ENCODE results near the gene FHL2. TPM values are rescaled to one million over a fixed set of nuclear protein-coding genes. Genes with fewer than 3 reads are reported as not detected.
A peak's percentile ranks its signal among the peaks of the same experiment; 100 is the strongest.

Gene FHL2
- total and polyA plus RNA-seq, 12 donors: 41.2 to 213 (median 103) TPM

DNA sequence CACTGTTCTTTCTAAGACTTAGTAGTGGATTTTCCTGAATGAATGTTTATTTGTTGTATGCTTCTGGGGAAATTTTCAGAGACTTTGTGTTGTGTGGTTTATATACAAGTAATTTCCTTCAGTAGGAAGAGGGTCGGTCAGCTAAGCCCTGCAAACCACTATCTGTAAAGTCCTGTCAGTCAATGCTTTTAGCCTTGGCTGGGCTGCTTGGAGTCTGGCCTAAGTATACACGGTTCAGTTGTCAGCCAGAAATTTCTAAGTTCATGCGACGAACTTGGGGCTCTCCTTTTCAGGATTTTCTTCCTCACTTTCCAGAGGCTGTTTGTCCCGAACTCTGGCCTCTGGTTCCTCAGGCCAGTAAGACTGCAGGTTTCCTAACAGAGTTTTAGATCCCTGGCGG lies 40.3 kb downstream of the FHL2 start:
- intact Hi-C loops (cut with DNase I): no loop called here
- Histone ChIP-seq H3K27ac (no peak overlapping the region), H3K4me3 (no peak overlapping the region), H3K27me3 (no peaks in the 10 kb centered on the region), H3K36me3 (replicated peaks in 1 of 2) (peaks cover 0 to 63% of the 10 kb centered on the region in 2 donors), H3K9me3 (replicated peaks in 1 of 3) (peaks cover 0 to 5% (median 0%) of the 10 kb centered on the region in 3 donors), H3K4me1 (replicated peaks in 1 of 2) (no peaks in the 10 kb centered on the region)
- no peak for TF ChIP-seq POLR2A (IDR thresholded peaks at IDR 0.05)
- TF ChIP-seq, protein P1, sequence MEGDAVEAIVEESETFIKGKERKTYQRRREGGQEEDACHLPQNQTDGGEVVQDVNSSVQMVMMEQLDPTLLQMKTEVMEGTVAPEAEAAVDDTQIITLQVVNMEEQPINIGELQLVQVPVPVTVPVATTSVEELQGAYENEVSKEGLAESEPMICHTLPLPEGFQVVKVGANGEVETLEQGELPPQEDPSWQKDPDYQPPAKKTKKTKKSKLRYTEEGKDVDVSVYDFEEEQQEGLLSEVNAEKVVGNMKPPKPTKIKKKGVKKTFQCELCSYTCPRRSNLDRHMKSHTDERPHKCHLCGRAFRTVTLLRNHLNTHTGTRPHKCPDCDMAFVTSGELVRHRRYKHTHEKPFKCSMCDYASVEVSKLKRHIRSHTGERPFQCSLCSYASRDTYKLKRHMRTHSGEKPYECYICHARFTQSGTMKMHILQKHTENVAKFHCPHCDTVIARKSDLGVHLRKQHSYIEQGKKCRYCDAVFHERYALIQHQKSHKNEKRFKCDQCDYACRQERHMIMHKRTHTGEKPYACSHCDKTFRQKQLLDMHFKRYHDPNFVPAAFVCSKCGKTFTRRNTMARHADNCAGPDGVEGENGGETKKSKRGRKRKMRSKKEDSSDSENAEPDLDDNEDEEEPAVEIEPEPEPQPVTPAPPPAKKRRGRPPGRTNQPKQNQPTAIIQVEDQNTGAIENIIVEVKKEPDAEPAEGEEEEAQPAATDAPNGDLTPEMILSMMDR (IDR thresholded peaks at IDR 0.05): no peak
- DNase-seq: no peak
- WGBS, 4 donors: 78 to 86% (median 83%) methylated on average over 6 of the region's 6 CpGs

DNA sequence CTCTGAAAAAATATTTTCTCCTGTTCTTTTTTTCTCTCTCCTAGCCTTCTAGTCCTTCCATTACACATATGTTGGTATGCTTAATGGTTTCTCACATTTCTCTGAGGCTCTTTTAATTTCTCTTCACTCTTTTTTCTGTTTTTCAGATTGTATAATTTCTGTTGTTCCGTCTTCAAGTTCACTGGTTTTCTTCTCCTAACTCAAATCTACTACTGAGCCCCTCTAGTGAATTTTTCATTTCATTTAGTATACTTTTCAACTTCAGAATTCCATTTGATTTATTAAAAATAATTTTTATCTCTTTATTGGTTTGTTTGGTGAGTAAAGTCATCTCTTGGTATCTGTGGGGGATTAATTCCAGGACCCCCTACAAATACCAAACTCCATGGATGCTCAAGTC lies 41.7 kb downstream of the FHL2 start:
- intact Hi-C loops (cut with DNase I): no loop called here
- Histone ChIP-seq H3K4me3 (no peak overlapping the region), H3K27ac (no peak overlapping the region), H3K36me3 (replicated peaks in 1 of 2) (peaks cover 0 to 48% of the 10 kb centered on the region in 2 donors), H3K27me3 (no peaks in the 10 kb centered on the region), H3K9me3 (replicated peaks in 1 of 3) (peaks cover 0 to 5% (median 0%) of the 10 kb centered on the region in 3 donors), H3K4me1 (replicated peaks in 1 of 2) (no peaks in the 10 kb centered on the region)
- 96 to 100% (median 97%) methylated on average over 1 of the region's 1 CpG for WGBS, 4 donors
- TF ChIP-seq, protein P1 (IDR thresholded peaks at IDR 0.05): no peak
- TF ChIP-seq POLR2A (IDR thresholded peaks at IDR 0.05): no peak
- DNase-seq: no peak

DNA sequence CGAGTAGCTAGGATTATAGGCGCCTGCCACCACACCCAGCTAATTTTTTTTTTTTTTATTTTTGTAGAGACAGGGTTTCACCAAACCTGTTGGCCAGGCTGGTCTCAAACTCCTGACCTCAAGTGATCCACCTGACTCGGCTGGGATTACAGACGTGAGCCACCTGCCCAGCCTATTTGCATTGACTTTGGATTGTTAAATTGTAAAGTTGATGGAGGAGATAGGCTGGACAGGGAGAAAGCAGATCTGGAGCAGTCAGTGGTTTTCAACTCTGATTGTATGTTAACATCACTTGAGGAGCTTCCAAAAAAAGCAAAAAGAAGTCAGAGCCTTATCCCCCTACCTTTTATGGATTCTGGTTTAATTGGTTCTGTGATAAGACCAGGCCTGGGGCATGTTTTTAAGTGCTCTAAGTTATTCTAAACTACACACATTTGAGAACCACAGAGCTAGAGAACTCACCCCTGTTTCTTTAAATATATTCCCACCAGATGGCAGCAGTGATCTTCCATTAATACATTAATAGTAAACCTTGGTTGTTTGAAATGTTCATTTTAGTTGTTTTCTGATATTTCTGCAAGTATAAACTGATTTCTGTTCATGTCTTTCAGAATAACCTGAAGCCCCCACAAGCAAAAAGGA lies 54.0 kb downstream of the FHL2 start:
- H3K9me3 ChIP-seq (replicated peaks in 1 of 3): no peaks in the 10 kb centered on the region
- H3K4me1 ChIP-seq (replicated peaks in 1 of 2): no peaks in the 10 kb centered on the region
- peaks cover 0 to 74% of the 10 kb centered on the region in 2 donors for H3K36me3 ChIP-seq (replicated peaks in 1 of 2)
- WGBS, 4 donors: 63 to 73% (median 68%) methylated on average over 4 of the region's 4 CpGs
- no peak overlapping the region for H3K4me3 ChIP-seq
- intact Hi-C loops (cut with DNase I): no loop called here
- no peak overlapping the region for H3K27ac ChIP-seq
- TF ChIP-seq, protein P1 (IDR thresholded peaks at IDR 0.05): peak in 5 of 6 experiments; percentile 35 to 61 (median 51)
- TF ChIP-seq POLR2A (IDR thresholded peaks at IDR 0.05): no peak
- H3K27me3 ChIP-seq: no peaks in the 10 kb centered on the region
- DNase-seq: no peak

DNA sequence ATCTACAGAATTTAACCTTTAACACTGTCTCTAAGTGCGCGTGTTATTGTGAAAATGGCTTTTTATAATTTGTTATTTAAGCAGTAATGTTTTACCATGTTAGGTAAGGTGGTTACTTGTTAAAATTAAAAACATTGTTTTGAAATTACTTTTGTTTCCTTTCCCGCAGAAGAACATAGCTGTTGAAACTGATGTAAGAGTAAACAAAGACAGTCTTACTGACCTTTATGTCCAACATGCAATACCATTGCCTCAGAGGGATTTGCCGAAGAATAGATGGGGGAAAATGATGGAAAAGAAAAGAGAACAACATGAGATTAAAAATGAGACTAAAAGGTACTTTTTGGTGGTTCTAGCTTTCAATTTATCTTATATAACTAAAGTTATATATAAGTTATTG lies 59.4 kb downstream of the FHL2 start:
- WGBS, 4 donors: 81 to 88% (median 83%) methylated on average over 4 of the region's 4 CpGs
- peaks cover 12 to 24% of the 10 kb centered on the region in 2 donors for H3K4me1 ChIP-seq (replicated peaks in 1 of 2)
- no peak for DNase-seq
- no peak overlapping the region for H3K27ac ChIP-seq
- no peak overlapping the region for H3K4me3 ChIP-seq
- H3K27me3 ChIP-seq: no peaks in the 10 kb centered on the region
- H3K9me3 ChIP-seq (replicated peaks in 1 of 3): no peaks in the 10 kb centered on the region
- TF ChIP-seq, protein P1 (IDR thresholded peaks at IDR 0.05): no peak
- TF ChIP-seq POLR2A (IDR thresholded peaks at IDR 0.05): no peak
- intact Hi-C loops (cut with DNase I): no loop called here
- H3K36me3 ChIP-seq (replicated peaks in 1 of 2): peaks cover 0 to 37% of the 10 kb centered on the region in 2 donors

Data from adrenal gland (tissue), 12 donors.